ENCODE measurements around the gene PACRG.

PACRG gene

GRCh38 chr6:163226181-163226835 lies 498.5 kb downstream of the PACRG start:
- no peak for DNase-seq

DNA sequence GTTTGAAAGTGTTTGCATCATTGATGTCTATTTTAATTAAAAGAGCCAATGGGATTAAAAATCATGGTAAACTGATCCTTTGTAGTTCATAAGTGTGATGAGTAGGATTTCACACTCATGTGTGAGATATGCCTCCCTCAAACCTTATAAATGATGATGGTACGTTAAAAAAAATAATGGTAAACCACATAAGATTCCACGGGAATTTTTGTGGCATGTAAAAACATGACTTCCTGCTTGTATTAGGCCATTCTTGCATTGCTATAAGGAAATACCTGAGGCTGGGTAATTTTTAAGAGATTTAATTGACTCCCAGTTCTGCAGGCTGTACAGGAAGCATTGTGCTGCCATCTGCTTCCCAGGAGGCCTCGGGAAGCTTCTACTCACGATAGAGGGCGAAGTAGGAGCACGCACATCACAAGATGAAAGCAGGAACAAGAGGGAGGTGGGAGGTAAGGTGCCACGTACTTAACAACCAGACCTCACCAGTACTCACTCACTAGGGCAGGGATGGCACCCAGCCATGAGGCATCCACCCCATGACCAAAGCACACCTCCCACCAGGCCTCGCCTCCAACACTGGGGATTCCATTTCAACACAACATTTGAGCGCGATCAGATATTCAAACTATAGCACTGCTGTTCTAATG lies 499.2 kb downstream of the PACRG start:
- DNase-seq = no peak

GRCh38 chr6:163228041-163228440 lies 500.3 kb downstream of the PACRG start:
- no peak for DNase-seq

- no peak for DNase-seq
Observed at GRCh38 chr6:163229050-163229449, 501.3 kb downstream of the PACRG start.

DNA sequence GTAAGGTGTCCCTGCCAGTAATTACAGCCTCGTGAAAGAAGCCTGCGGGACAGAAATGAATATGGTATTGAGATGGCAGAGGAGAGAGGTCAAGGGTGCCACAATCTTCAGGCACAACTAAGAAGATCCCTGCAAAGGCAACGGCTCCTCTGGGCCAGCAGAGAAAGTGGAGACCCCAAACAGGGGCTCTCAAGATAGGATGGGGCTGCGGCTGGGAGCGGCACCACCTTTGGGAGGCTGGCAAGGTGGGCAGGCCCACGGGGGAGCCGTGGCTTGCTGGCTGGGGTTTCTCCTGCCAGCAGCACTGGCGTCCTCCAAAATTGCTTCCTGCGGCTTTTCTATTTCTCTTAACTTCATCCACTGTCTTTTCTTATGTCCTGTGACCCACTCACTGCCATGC lies 503.1 kb downstream of the PACRG start:
- no peak for DNase-seq

- DNase-seq = no peak
Observed at GRCh38 chr6:163231356-163232014, 503.7 kb downstream of the PACRG start.

GRCh38 chr6:163232015-163232523 lies 504.3 kb downstream of the PACRG start:
- no peak for DNase-seq

GRCh38 chr6:163232649-163233048 lies 504.9 kb downstream of the PACRG start:
- DNase-seq = no peak

- no peak for DNase-seq
Observed at GRCh38 chr6:163237110-163237509, 509.3 kb downstream of the PACRG start.

- DNase-seq = no peak
Observed at GRCh38 chr6:163239572-163240340, 512.0 kb downstream of the PACRG start.

GRCh38 chr6:163240556-163240955 lies 512.8 kb downstream of the PACRG start:
- DNase-seq = no peak

- DNase-seq = no peak
Observed at GRCh38 chr6:163241683-163242082, 513.9 kb downstream of the PACRG start.

DNA sequence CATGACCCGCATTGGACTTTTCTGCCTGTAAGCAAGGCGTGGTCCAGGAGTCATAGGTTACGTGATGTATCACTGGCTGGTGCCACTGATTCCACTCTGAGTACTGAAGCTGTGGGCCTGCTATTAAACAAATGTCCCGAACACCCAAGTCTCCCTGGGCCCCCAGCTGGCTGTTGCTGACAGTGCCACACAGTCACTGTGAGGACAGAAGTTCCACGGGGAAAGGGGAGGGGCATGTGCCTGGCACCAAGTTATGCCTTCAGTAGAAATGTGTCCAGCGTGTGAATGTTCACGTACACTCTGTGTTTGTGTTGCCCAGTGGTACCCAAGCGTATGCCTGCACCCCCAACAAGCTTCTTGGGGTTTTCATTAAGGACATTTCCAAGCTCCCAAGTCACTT lies 515.3 kb downstream of the PACRG start:
- DNase-seq = no peak

- DNase-seq = no peak
Observed at GRCh38 chr6:163243692-163244589, 516.2 kb downstream of the PACRG start.

DNA sequence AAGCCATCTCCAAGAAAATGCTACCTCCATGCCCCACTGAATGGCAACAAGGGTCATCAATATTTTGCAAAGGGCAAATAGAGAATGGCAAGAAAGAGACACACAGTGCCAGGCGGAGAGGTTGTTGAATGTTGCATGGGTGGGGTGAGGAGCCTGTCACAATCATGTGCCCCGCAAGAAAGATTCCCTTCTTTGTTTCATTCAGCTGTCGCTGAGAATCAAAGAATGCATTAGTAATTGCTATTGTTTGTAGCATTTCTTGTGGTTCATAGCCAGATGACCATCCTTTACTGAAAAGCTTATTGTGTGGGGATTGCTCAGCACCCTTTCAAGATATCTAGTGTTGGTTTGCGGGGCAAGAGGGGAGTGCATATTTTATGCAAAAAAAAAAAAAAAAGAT lies 520.3 kb downstream of the PACRG start:
- no peak for DNase-seq

DNA sequence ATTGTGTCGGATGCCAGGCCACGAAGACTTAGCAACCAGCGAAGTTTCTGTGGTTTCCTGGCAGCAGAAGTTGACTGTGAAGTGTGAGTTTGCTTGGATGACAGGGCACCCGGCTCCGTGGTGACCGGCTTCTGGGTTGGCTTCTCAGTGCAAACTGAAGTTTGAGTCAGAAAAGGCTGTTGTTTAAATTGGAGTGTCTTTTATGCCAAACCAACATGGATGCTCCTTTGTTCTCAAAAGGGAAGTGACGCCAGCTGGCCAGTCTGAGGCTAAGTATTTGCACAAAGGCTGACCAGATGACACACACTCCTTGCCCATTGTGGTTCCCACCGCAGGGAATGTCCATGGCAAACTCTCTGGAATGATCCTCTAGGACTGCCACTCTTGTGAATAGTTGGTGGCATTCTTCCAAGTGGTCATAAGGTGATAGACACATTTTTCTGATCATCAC lies 521.9 kb downstream of the PACRG start:
- no peak for DNase-seq

DNA sequence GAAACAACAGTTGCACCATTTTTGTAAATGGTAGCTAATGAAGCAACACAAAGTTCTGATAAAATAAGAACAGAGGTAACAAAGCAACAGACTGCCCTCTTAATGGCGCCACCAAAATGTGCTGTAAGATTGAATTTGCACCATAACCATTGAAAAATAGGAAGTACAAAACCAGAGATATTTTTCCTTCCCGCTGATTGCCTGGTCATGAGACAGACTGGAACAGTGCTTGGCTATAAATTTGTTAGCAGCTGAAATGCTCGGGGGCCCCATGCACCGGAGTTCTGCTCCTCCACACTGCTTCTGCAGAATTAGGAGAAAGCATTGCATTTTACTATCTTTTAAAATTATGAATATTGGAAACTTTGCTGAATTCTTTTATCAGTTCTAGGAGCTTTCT lies 522.3 kb downstream of the PACRG start:
- DNase-seq = peak; percentile 40

- DNase-seq = no peak
Observed at GRCh38 chr6:163252061-163252591, 524.4 kb downstream of the PACRG start.

- no peak for DNase-seq
Observed at GRCh38 chr6:163253556-163254213, 525.9 kb downstream of the PACRG start.

- no peak for DNase-seq
Observed at GRCh38 chr6:163254341-163254835, 526.6 kb downstream of the PACRG start.

DNA sequence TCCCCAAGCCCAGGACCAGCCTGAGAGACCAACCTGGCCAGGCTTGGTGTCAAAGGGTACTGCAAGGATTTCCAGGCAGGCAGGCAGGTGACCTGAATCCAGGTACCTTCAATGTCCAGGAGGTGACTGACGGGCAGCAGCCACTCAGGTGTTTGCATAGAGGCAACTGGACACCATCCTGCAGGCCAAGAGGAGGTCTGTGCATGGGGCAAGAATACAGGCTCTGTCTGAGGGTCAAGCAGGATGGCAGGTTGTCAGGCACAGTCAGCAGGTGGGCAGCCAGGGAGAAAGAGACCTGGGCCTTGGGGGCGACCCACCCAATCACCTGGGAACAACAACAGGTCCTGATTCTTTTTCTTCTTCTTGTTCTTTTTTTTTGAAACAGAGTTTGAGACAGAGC lies 527.5 kb downstream of the PACRG start:
- no peak for DNase-seq
